BE2C (cell line): ENCODE measurements around the gene SPI1. TPM values are rescaled to one million over a fixed set of nuclear protein-coding genes. Genes with fewer than 3 reads are reported as not detected.

ENCODE experiments used
- DNase-seq: peaks from one replicate; pipeline ENCODE4 v3.0.0-alpha.2; 2020
- H3K27me3 ChIP-seq: fragments of 250-450 bp; sonication (Bioruptor Pico); 2 replicates; pipeline ENCODE4 v1.5.1; 2020; ENCODE audit warnings: mild to moderate bottlenecking
- H3K36me3 ChIP-seq: fragments of 250-450 bp; sonication (Bioruptor Pico); 2 replicates; pipeline ENCODE4 v1.5.1; 2020; ENCODE audit warnings: mild to moderate bottlenecking
- H3K4me1 ChIP-seq: fragments of 250-450 bp; sonication (Bioruptor Pico); 2 replicates; pipeline ENCODE4 v1.5.1; 2020
- H3K4me3 ChIP-seq: 2 replicates; pipeline ENCODE4 v1.5.1; 2011; ENCODE audit warnings: low read depth, low read length
- H3K9me3 ChIP-seq: fragments of 250-450 bp; sonication (Bioruptor Pico); 2 replicates; pipeline ENCODE4 v1.5.1; 2020
- polyA plus RNA-seq: library from polyadenylated mRNA; unstranded; fragments of >200 nt; gene quantifications from one replicate; pipeline ENCODE4 v1.2.1, GENCODE V29; 2012; ENCODE audit warnings: low read depth, missing spikeins; ENCODE audit not compliant: insufficient read length, insufficient read depth
- TF ChIP-seq, protein P1 (sequence below): IDR thresholded peaks from 2 replicates; pipeline ENCODE4 v1.5.1; 2012; ENCODE audit warnings: mild to moderate bottlenecking, low read depth, low read length

SPI1 gene
- 0.63 TPM for polyA plus RNA-seq

DNA sequence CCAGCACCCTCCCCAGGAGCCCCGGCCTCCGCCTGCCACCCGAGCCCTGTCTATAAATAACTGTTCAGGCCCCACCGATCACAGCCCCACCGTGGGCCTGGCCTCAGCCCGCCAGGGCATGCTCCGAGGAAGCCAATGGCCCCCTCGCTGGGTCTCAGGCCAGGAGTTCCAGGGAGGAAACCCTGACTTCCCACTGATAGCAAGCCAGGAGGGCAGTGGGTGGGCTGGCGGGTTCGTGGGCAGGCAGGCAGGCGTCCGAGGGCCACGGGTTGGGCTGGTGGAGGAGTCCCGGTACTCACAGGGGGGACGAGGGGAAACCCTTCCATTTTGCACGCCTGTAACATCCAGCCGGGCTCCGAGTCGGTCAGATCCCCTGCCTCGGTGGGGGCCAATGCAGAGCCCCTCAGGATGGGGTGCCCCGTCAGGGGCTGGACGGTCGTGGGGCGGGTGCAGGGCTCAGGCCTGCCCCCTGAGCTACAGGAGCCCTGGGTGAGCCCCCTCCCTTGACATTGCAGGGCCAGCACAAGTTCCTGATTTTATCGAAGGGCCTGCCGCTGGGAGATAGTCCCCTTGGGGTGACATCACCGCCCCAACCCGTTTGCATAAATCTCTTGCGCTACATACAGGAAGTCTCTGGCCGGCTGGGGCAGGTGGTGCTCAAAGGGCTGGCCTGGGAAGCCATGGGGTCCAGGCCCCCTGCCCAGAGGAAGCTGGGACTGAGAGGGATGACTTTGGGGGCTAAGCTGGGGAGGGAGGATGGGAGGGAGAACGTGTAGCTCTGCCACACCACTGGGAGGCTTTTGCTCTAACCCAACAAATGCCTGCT is at the start of gene SPI1:
SPI1 (minus strand) TSS at position 538 of the 826 bp plus-strand sequence; CDS start at position 344, 194 bp downstream.
- TF ChIP-seq, protein P1, sequence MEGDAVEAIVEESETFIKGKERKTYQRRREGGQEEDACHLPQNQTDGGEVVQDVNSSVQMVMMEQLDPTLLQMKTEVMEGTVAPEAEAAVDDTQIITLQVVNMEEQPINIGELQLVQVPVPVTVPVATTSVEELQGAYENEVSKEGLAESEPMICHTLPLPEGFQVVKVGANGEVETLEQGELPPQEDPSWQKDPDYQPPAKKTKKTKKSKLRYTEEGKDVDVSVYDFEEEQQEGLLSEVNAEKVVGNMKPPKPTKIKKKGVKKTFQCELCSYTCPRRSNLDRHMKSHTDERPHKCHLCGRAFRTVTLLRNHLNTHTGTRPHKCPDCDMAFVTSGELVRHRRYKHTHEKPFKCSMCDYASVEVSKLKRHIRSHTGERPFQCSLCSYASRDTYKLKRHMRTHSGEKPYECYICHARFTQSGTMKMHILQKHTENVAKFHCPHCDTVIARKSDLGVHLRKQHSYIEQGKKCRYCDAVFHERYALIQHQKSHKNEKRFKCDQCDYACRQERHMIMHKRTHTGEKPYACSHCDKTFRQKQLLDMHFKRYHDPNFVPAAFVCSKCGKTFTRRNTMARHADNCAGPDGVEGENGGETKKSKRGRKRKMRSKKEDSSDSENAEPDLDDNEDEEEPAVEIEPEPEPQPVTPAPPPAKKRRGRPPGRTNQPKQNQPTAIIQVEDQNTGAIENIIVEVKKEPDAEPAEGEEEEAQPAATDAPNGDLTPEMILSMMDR, result no peak
- DNase-seq, result peak; percentile 23
- no peaks in the 10 kb centered on the region for H3K27me3 ChIP-seq
- no peaks in the 10 kb centered on the region for H3K9me3 ChIP-seq
- no peaks in the 10 kb centered on the region for H3K36me3 ChIP-seq
- no peak within 1 kb of the TSS for H3K4me3 ChIP-seq
- no peaks in the 10 kb centered on the region for H3K4me1 ChIP-seq

DNA sequence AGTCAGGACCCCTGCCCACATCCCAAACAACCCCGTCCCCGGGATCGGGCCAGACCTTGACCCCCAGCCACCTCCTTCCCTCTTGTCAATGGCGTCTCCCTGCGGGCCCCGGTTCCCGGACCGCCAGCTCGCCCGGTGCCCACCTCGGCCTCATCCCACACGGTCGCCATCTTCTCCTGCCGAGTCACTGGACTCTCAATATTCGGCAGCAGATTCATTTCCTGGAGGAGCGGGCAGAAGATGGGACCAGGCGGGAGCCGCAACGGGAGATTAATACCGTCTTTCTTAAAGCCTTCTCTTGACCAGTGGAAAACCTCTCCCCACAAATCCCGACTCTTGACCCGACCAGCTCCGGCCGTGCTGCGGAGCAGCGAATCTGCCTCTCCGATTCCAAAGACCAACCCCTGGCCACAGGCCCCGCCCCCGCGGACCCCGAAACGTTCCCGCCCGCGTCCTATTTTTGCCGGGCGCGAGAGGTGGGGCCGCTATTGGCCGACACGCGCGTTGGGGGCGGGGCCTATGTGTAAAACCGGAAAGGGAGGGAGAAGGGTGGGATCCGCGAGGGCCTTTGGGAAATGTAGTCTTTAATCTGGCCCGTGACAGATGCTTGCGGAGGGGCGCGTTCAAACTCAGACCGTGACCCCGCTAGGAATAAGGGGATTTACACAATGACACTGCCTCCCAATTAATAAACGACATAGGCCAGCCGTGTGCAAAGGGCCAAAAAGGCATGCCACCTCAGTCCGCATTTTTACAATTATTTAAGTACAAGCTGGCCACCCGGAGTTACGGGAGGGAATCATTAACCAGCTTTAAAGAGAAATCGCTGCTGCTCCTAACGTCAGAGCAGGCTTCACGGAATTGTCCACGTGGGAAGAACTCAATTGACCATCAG is 48.0 kb upstream of the SPI1 start, which contains the start of gene PSMC3:
PSMC3 (minus strand) TSS at position 378 of the 895 bp plus-strand sequence; CDS start at position 218, 160 bp downstream.
- Histone ChIP-seq H3K27me3 (no peaks in the 10 kb centered on the region), H3K36me3 (peaks cover 26% of the 10 kb centered on the region), H3K4me3 (peak within 1 kb of the TSS; percentile 88), H3K9me3 (no peaks in the 10 kb centered on the region), H3K4me1 (no peaks in the 10 kb centered on the region)
- DNase-seq, result peak; percentile 96
- TF ChIP-seq, protein P1, result no peak

DNA sequence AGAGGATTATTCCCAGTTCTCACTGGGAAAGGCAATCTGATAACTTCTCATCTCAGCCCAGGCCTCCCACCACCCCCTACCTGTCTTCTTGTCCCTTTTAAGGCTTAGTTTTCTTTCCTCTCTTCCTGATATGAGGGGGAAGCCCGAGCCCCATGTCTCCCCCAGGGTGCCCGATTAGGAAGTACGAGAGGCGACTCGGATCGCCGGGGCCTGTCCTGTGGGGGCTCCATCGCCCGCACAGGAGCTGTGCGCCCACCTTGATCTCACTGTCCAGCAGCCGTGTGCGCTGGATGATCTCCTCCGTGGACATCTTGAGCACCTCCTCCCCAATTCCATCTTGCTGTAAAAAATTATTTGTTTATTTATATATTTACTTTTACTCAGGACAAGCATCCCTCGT is 47.3 kb upstream of the SPI1 start:
- Histone ChIP-seq H3K4me3 (peak overlapping the region; percentile 88), H3K4me1 (no peaks in the 10 kb centered on the region), H3K27me3 (no peaks in the 10 kb centered on the region), H3K9me3 (no peaks in the 10 kb centered on the region), H3K36me3 (peaks cover 29% of the 10 kb centered on the region)
- TF ChIP-seq, protein P1, result no peak
- DNase-seq, result no peak

DNA sequence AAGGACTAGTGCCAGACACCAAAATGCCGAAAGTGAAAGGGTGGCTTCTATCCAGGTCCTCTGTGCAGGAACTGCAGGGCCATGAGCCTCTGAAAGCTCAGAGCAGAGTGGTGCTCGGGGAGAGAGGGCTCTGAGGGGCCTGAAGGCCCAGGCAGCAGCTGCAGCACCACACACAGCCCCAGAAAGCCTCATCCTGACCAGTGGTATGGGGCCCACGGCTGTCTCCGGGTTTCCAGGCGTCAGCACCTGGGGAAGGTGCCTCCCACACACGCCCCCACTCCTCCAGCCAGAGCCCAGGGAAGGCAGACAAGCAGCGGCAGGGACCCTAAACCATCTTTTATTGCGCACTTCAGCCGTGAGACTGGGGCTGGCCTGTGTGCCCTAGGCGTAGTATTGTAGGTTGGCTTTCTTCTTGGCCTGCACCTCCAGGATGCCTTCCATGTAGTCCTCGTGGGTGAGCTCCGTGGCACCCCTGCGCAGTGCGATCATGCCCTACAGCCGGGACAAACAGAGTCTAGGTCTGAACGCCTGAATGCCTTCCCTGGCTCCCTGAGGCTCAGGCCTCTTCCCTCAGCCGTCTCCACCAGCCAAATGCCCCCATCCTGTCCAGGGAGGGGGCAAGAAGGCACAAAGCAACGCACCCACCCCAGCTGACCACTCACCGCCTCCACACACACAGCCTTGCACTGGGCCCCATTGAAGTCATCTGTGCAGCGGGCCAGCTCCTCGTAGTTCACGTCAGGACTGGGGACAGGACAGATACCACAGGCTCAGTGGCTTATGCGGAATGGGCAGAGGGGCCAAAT is 40.3 kb upstream of the SPI1 start:
- Histone ChIP-seq H3K36me3 (peaks cover 39% of the 10 kb centered on the region), H3K27me3 (no peaks in the 10 kb centered on the region), H3K4me3 (no peak overlapping the region), H3K4me1 (no peaks in the 10 kb centered on the region), H3K9me3 (no peaks in the 10 kb centered on the region)
- TF ChIP-seq, protein P1, result no peak
- no peak for DNase-seq

DNA sequence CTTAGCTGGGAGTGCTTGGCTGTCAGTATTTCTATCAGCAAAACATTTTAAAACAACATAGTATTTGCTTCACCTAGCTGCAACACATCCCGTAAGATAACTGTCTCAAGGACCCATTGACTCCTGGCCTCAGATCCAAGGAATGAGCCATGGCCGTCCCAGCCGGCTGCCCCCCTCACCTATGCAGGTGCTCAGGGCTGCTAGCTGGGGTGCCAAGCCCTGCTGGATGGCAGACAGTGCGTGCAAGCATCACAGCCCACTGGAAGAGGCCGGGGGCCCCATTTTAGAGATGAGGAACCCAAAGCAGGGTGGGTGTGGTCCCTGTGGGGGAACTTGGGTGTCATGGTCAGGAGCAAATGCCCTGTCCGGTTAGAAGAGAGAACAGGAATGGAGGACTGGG is 39.4 kb upstream of the SPI1 start:
- H3K36me3 ChIP-seq, result peaks cover 35% of the 10 kb centered on the region
- TF ChIP-seq, protein P1, result no peak
- DNase-seq, result no peak
- H3K4me1 ChIP-seq, result no peaks in the 10 kb centered on the region
- no peaks in the 10 kb centered on the region for H3K9me3 ChIP-seq
- no peaks in the 10 kb centered on the region for H3K27me3 ChIP-seq
- no peak overlapping the region for H3K4me3 ChIP-seq
